ENCODE data around the gene PPEF2.

The PPEF2 gene

GRCh38 chr4:75895744-75896314, 6.4 kb downstream of the PPEF2 start:
- DNase-seq = no peak

- no peak for DNase-seq
These were observed 9.7 kb downstream of the PPEF2 start for GRCh38 chr4:75892508-75892907.

- no peak for DNase-seq
These were observed 10.6 kb downstream of the PPEF2 start for GRCh38 chr4:75891611-75892010.

- peak; percentile 3 for DNase-seq
These were observed 12.6 kb downstream of the PPEF2 start for GRCh38 chr4:75889537-75890199.

- no peak for DNase-seq
These were observed 16.1 kb downstream of the PPEF2 start for GRCh38 chr4:75886104-75886503.

GRCh38 chr4:75881476-75881875, 20.8 kb downstream of the PPEF2 start:
- DNase-seq = no peak

- DNase-seq = no peak
These were observed 22.0 kb downstream of the PPEF2 start for GRCh38 chr4:75880278-75880677.

- DNase-seq = no peak
These were observed 24.0 kb downstream of the PPEF2 start for GRCh38 chr4:75878246-75878756.

GRCh38 chr4:75876218-75876617, 26.0 kb downstream of the PPEF2 start:
- no peak for DNase-seq

GRCh38 chr4:75869100-75869499, 33.2 kb downstream of the PPEF2 start:
- no peak for DNase-seq

GRCh38 chr4:75867130-75867529, 35.1 kb downstream of the PPEF2 start:
- DNase-seq = no peak

GRCh38 chr4:75860606-75861005, 41.6 kb downstream of the PPEF2 start:
- no peak for DNase-seq

- DNase-seq = no peak
These were observed 43.5 kb downstream of the PPEF2 start for GRCh38 chr4:75858721-75859120.

GRCh38 chr4:75849461-75849860, 52.8 kb downstream of the PPEF2 start:
- no peak for DNase-seq

GRCh38 chr4:75848891-75849290, 53.4 kb downstream of the PPEF2 start:
- DNase-seq = no peak

GRCh38 chr4:75848171-75848760, 54.0 kb downstream of the PPEF2 start:
- peak; percentile 64 for DNase-seq

- DNase-seq = no peak
These were observed 56.3 kb downstream of the PPEF2 start for GRCh38 chr4:75845992-75846391.

GRCh38 chr4:75844151-75844662, 58.0 kb downstream of the PPEF2 start:
- DNase-seq = no peak

- DNase-seq = no peak
These were observed 58.7 kb downstream of the PPEF2 start for GRCh38 chr4:75843596-75843995.

GRCh38 chr4:75841641-75842520, 60.4 kb downstream of the PPEF2 start:
- no peak for DNase-seq

GRCh38 chr4:75834772-75835154, 67.5 kb downstream of the PPEF2 start:
- DNase-seq = no peak

- no peak for DNase-seq
These were observed 68.0 kb downstream of the PPEF2 start for GRCh38 chr4:75834095-75834771.

Data from midbrain (tissue), 1 donor.